B cell (primary cell): ENCODE data around the gene ATF4. TPM values are rescaled to one million over a fixed set of nuclear protein-coding genes. Genes with fewer than 3 reads are reported as not detected.

Experiments used
- ATAC-seq: fragments of 200-7000 bp; cut with Tn5 transposase; one replicate; pipeline ENCODE4 v1.10.0; 2021; ENCODE audit warnings: low read depth, mild to moderate bottlenecking, moderate number of reproducible peaks, moderate library complexity
- CTCF ChIA-PET: fragments of 350-600 bp; sonication (Branson Sonifier 250); formaldehyde crosslinking; loops from one replicate; lab custom pipeline; 2021; ENCODE audit warnings: antibody characterized with exemption, inconsistent platforms; lab: Charles Lee
- POLR2A ChIA-PET: fragments of 350-600 bp; sonication (Branson Sonifier 250); formaldehyde crosslinking; loops from one replicate; lab custom pipeline; 2021; ENCODE audit warnings: antibody characterized with exemption; lab: Charles Lee
- DNase-seq: peaks from one replicate; pipeline ENCODE4 v3.0.0; 2013
- H2AFZ ChIP-seq: 2 replicates; pipeline ENCODE4 v1.6.1; 2012; ENCODE audit warnings: mild to moderate bottlenecking, low read depth, low read length; ENCODE audit not compliant: insufficient read depth, poor library complexity, severe bottlenecking
- H3K27ac ChIP-seq, 2 donors: 1 replicate in 1 of 2; 2 replicates in 1 of 2; pipeline ENCODE4 v1.5.1; 2012 to 2013; ENCODE audit warnings: low read length in 2 of 2, mild to moderate bottlenecking in 2 of 2, moderate library complexity in 1 of 2
- H3K27me3 ChIP-seq, 4 experiments: fragments of 200-600 bp in 1 of 4; sonication (generic) in 1 of 4; replicated peaks in 1 of 4; 1 replicate in 2 of 4; 2 replicates in 2 of 4; pipeline versions ENCODE4 v1.6.1 to v1.7.0; 2013 to 2016; ENCODE audit warnings: low read length in 3 of 4, mild to moderate bottlenecking in 2 of 4, mixed read lengths in 1 of 4, moderate library complexity in 1 of 4; ENCODE audit not compliant: insufficient read depth in 4 of 4, control insufficient read depth in 3 of 4; ENCODE audit errors: control extremely low read depth in 1 of 4
- H3K36me3 ChIP-seq, 2 experiments: replicated peaks in 1 of 2; 1 replicate in 1 of 2; 2 replicates in 1 of 2; pipeline versions ENCODE4 v1.6.1 to v1.7.1; 2013; ENCODE audit warnings: low read length in 1 of 2; ENCODE audit not compliant: insufficient read depth in 2 of 2, control insufficient read depth in 1 of 2; ENCODE audit errors: control extremely low read depth in 1 of 2, extremely low read depth in 1 of 2
- H3K4me1 ChIP-seq, 2 donors: fragments of 200-600 bp in 1 of 2; sonication (generic) in 1 of 2; 1 replicate in 1 of 2; 2 replicates in 1 of 2; pipeline versions ENCODE4 v1.5.1 to v1.6.1; 2013 to 2017; ENCODE audit warnings: low read length in 2 of 2; ENCODE audit not compliant: control insufficient read depth in 2 of 2, insufficient read depth in 2 of 2
- H3K4me2 ChIP-seq: replicated peaks from 2 replicates; pipeline ENCODE3; 2012; ENCODE audit warnings: mild to moderate bottlenecking, low read depth, low read length; ENCODE audit not compliant: poor library complexity, severe bottlenecking
- H3K4me3 ChIP-seq, 5 experiments: fragments of 200-600 bp in 1 of 5; sonication (generic) in 1 of 5; 1 replicate in 3 of 5; 2 replicates in 2 of 5; pipeline versions ENCODE4 v1.5.1 to v1.7.0; 2011 to 2016; ENCODE audit warnings: low read length in 4 of 5, mild to moderate bottlenecking in 4 of 5, low read depth in 2 of 5, control low read depth in 1 of 5, moderate library complexity in 1 of 5; ENCODE audit not compliant: insufficient read depth in 1 of 5; ENCODE audit errors: control extremely low read depth in 1 of 5, extremely low read depth in 1 of 5
- H3K79me2 ChIP-seq: fragments of 200-600 bp; sonication (generic); one replicate; pipeline ENCODE4 v1.6.0; 2016; ENCODE audit warnings: low read length; ENCODE audit not compliant: control insufficient read depth, insufficient read depth
- H3K9ac ChIP-seq: fragments of 200-600 bp; sonication (generic); 2 replicates; pipeline ENCODE4 v1.6.1; 2017; ENCODE audit warnings: mild to moderate bottlenecking, low read length, moderate library complexity
- H3K9me3 ChIP-seq, 3 donors: one replicate each; pipeline versions ENCODE4 v1.6.1 to v1.7.1; 2013; ENCODE audit warnings: low read length in 2 of 3; ENCODE audit not compliant: control insufficient read depth in 2 of 3, insufficient read depth in 1 of 3; ENCODE audit errors: control extremely low read depth in 1 of 3
- H4K20me1 ChIP-seq: 2 replicates; pipeline ENCODE4 v1.6.0; 2012; ENCODE audit warnings: mild to moderate bottlenecking, low read length; ENCODE audit not compliant: insufficient read depth, control insufficient read depth, poor library complexity, severe bottlenecking
- H3K27ac Mint-ChIP-seq: one replicate; pipeline ENCODE4 v1.8.0; 2021; ENCODE audit warnings: mixed read lengths
- H3K27me3 Mint-ChIP-seq: one replicate; pipeline ENCODE4 v1.8.0; 2021; ENCODE audit warnings: mixed read lengths
- H3K4me1 Mint-ChIP-seq: one replicate; pipeline ENCODE4 v1.8.0; 2021; ENCODE audit warnings: mixed read lengths
- H3K4me3 Mint-ChIP-seq: one replicate; pipeline ENCODE4 v1.8.0; 2021; ENCODE audit warnings: mixed read lengths
- H3K9me3 Mint-ChIP-seq: one replicate; pipeline ENCODE4 v1.8.0; 2022; ENCODE audit warnings: mixed read lengths; ENCODE audit not compliant: insufficient read depth
- CTCF ChIP-seq: fragments of 200-600 bp; IDR thresholded peaks from one replicate; pipeline ENCODE4 v1.8.0; 2022; ENCODE audit warnings: antibody characterized with exemption, mild to moderate bottlenecking
- EZH2 ChIP-seq: IDR thresholded peaks from 2 replicates; pipeline ENCODE4 v1.6.1; 2012; ENCODE audit warnings: borderline replicate concordance, low read depth, mild to moderate bottlenecking, moderate library complexity, low read length; ENCODE audit not compliant: insufficient read depth, poor library complexity, severe bottlenecking
- WGBS: methylation state at CpG from one replicate; pipeline ENCODE4 v1.1.5; 2013; ENCODE audit warnings: missing lambda C conversion rate; ENCODE audit not compliant: insufficient coverage; 5-methylcytosine and 5-hydroxymethylcytosine counted together
- intact Hi-C: fragments of 100-400 bp; cut with micrococcal nuclease; formaldehyde crosslinking; loops from one replicate; pipeline ENCODE4 v1.10.0; 2022
- polyA plus RNA-seq: library from polyadenylated mRNA; depleted of rRNA; stranded (reverse); fragments of >200 nt; gene quantifications from 2 replicates; pipeline ENCODE4 v1.2.3, GENCODE V29; 2012
- total RNA-seq, 2 donors: library from RNA; stranded (reverse); fragments of 120-200 nt in 1 of 2; gene quantifications; 1 replicate in 1 of 2; 2 replicates in 1 of 2; pipeline versions ENCODE4 v1.2.3 to v1.2.4, GENCODE V29; 2013 to 2022

Gene ATF4
- total and polyA plus RNA-seq, 2 donors (not counting 1 experiment from before 2014, with no cell fraction given) = 244 to 678 TPM

GRCh38 chr22:39500101-39500500 is 20.3 kb upstream of the ATF4 start:
- Histone ChIP-seq H3K9ac (no peak overlapping the region), H3K4me3 (no peak overlapping the region), H3K9me3 (no peaks in the 10 kb centered on the region), H3K27me3 (no peaks in the 10 kb centered on the region), H3K4me1 (peaks cover 20 to 29% of the 10 kb centered on the region in 2 donors), H3K27ac (no peak overlapping the region), H2AFZ (no peak overlapping the region), H3K4me2 (no peak overlapping the region), H3K36me3 (peaks cover 0 to 18% of the 10 kb centered on the region in 2 experiments), H4K20me1 (peaks cover 17% of the 10 kb centered on the region), H3K79me2 (peaks cover 21% of the 10 kb centered on the region)
- Mint-ChIP-seq H3K4me1 (peaks cover 32% of the 10 kb centered on the region), H3K9me3 (no peaks in the 10 kb centered on the region), H3K27ac (peak overlapping the region; percentile 15), H3K27me3 (no peaks in the 10 kb centered on the region), H3K4me3 (peak overlapping the region; percentile 10)
- ATAC-seq (no peak), DNase-seq (no peak)
- intact Hi-C loops = no loop called here
- CTCF ChIA-PET = interaction anchor here (2.7 to 6.0 kb wide), 2 partner anchors 16 to 29 kb away, joined by 31 to 43 read pairs; no protein-coding TSS in a partner anchor
- WGBS = 60% methylated on average over 1 of the region's 6 CpGs
- TF ChIP-seq CTCF (no peak), EZH2 (no peak)
- POLR2A ChIA-PET = no interaction called here

- CTCF ChIA-PET = interaction anchor here (0.8 to 6.0 kb wide), 15 partner anchors 8 to 523 kb away, joined by 3 to 43 read pairs (median 5); partner anchors contain the start of genes ATF4, RPL3 and TAB1
- peak overlapping the region; percentile 93 for H3K27ac Mint-ChIP-seq
- Histone ChIP-seq H3K27ac (peak overlapping the region; percentile 45 to 74), H3K4me3 (peak overlapping the region in 4 of 5 experiments; percentile 79 to 85 (median 84)), H3K79me2 (peaks cover 37% of the 10 kb centered on the region), H3K4me2 (peak overlapping the region; percentile 91), H2AFZ (peak overlapping the region; percentile 93), H3K4me1 (peaks cover 16 to 25% of the 10 kb centered on the region in 2 donors), H3K9ac (peak overlapping the region; percentile 82), H3K36me3 (peaks cover 0 to 34% of the 10 kb centered on the region in 2 experiments), H3K9me3 (no peaks in the 10 kb centered on the region), H3K27me3 (no peaks in the 10 kb centered on the region), H4K20me1 (peaks cover 31% of the 10 kb centered on the region)
- POLR2A ChIA-PET = interaction anchor here (0.7 to 2.1 kb wide), 12 partner anchors 11 to 543 kb away, joined by 3 to 27 read pairs (median 4); partner anchors contain the start of genes ATF4 and TAB1
- ATAC-seq (no peak), DNase-seq (no peak)
- intact Hi-C loops = loop anchor here (1.0 to 2.0 kb wide), 4 partner anchors 19 to 102 kb away; partner anchors contain the start of genes ATF4, RPS19BP1 and TAB1
- WGBS = 48% methylated on average over 12 of the region's 13 CpGs
- H3K27me3 Mint-ChIP-seq = no peaks in the 10 kb centered on the region
- TF ChIP-seq CTCF (no peak), EZH2 (no peak)
- H3K4me1 Mint-ChIP-seq = peaks cover 37% of the 10 kb centered on the region
- peak overlapping the region; percentile 96 for H3K4me3 Mint-ChIP-seq
- H3K9me3 Mint-ChIP-seq = no peaks in the 10 kb centered on the region
Observed at GRCh38 chr22:39501644-39502108, 18.7 kb upstream of the ATF4 start.
